Vagina (tissue), 2 donors: ENCODE results near the gene HPD.

Experiments
- POLR2A ChIP-seq, 2 donors: fragments of 450-650 bp; IDR thresholded peaks; one replicate each; pipeline ENCODE4 v1.6.1; 2017; ENCODE audit warnings: antibody characterized with exemption in 2 of 2, mild to moderate bottlenecking in 2 of 2, moderate library complexity in 2 of 2
- POLR2AphosphoS5 ChIP-seq, 2 donors: sonication (generic); formaldehyde crosslinking; IDR thresholded peaks; one replicate each; pipeline ENCODE4 v1.9.0; 2017; ENCODE audit warnings: antibody characterized with exemption in 2 of 2, mild to moderate bottlenecking in 2 of 2, low read depth in 1 of 2; ENCODE audit not compliant: insufficient read depth in 1 of 2
- TF ChIP-seq, protein P1 (sequence below), 3 experiments: fragments of 450-650 bp in 2 of 3; fragments of 200-600 bp in 1 of 3; sonication (generic) in 1 of 3; IDR thresholded peaks; one replicate each; pipeline ENCODE4 v1.5.1; 2017 to 2019; ENCODE audit warnings: antibody characterized with exemption in 3 of 3, mild to moderate bottlenecking in 2 of 3, moderate library complexity in 2 of 3

DNA sequence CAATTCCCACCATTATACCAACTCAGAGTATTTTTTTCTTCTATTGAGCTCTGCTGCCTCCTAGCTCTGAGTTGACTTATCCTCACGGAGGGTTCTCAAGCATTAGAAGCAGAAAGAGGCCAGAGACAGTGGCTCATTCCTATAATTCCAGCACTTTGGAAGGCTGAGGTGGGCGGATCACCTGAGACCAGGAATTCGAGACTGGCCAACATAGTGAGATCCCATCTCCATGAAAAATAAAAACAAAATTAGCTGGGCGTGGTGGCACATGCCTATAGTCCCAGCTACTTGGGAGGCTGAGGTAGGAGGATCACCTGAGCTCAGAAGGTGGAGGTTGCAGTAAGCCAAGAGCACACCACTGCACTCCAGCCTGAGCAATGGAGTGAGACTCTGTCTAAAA lies 21.0 kb downstream of the HPD start:
- TF ChIP-seq POLR2AphosphoS5 (IDR thresholded peaks at IDR 0.05; ENCODE audit: insufficient read depth in 1 of 2, low read depth in 1 of 2) (no peak), POLR2A (IDR thresholded peaks at IDR 0.05) (no peak)
- TF ChIP-seq, protein P1, sequence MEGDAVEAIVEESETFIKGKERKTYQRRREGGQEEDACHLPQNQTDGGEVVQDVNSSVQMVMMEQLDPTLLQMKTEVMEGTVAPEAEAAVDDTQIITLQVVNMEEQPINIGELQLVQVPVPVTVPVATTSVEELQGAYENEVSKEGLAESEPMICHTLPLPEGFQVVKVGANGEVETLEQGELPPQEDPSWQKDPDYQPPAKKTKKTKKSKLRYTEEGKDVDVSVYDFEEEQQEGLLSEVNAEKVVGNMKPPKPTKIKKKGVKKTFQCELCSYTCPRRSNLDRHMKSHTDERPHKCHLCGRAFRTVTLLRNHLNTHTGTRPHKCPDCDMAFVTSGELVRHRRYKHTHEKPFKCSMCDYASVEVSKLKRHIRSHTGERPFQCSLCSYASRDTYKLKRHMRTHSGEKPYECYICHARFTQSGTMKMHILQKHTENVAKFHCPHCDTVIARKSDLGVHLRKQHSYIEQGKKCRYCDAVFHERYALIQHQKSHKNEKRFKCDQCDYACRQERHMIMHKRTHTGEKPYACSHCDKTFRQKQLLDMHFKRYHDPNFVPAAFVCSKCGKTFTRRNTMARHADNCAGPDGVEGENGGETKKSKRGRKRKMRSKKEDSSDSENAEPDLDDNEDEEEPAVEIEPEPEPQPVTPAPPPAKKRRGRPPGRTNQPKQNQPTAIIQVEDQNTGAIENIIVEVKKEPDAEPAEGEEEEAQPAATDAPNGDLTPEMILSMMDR (IDR thresholded peaks at IDR 0.05), result no peak
